Fibroblast of the aortic adventitia (primary cell): ENCODE results near the gene LITAF. TPM values are rescaled to one million over a fixed set of nuclear protein-coding genes. Genes with fewer than 3 reads are reported as not detected.

ENCODE experiments used
- DNase-seq: peaks from one replicate; pipeline ENCODE4 v3.0.0-alpha.2; 2010; ENCODE audit warnings: low read depth
- H3K4me3 ChIP-seq: 2 replicates; pipeline ENCODE4 v1.5.1; 2011; ENCODE audit warnings: low read depth, mild to moderate bottlenecking, control low read depth, low read length, moderate library complexity
- CTCF ChIP-seq: IDR thresholded peaks from 2 replicates; pipeline ENCODE4 v1.5.1; 2011; ENCODE audit warnings: mild to moderate bottlenecking, low read length, control low read depth, inconsistent platforms; ENCODE audit not compliant: insufficient read depth
- total RNA-seq: library from RNA; depleted of rRNA; stranded (reverse); fragments of >200 nt; gene quantifications from 2 replicates; pipeline ENCODE4 v1.2.3, GENCODE V29; 2012; ENCODE audit warnings: low replicate concordance

Gene LITAF
- total RNA-seq, 1 donor: 44.6 TPM

DNA sequence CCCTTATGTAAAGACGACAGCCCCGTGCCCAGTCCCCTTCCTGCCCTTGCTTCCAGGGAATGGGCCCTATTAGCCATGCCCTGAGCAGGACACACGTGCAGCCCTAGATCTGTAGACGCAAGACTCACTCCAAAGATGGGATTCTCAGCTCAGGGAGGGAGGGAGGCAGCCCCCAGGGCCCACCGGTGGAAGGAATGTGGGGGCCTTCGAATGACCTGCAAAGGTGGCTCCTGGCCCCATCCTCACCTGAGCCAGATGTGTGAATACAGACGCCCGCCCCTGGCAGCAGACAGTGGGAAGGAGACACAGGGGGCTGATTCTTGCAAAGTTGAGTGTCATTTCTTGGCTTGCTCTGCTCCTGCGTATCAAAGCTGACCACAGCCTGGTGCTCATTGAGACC is 47.8 kb downstream of the LITAF start:
- no peak overlapping the region for H3K4me3 ChIP-seq
- no peak for TF ChIP-seq CTCF
- DNase-seq: no peak

GRCh38 chr16:11536104-11536866 is 50.4 kb downstream of the LITAF start:
- no peak overlapping the region for H3K4me3 ChIP-seq
- no peak for DNase-seq
- no peak for TF ChIP-seq CTCF

- no peak overlapping the region for H3K4me3 ChIP-seq
- TF ChIP-seq CTCF: no peak
- DNase-seq: no peak
Measured at GRCh38 chr16:11535494-11535893, 51.2 kb downstream of the LITAF start.

DNA sequence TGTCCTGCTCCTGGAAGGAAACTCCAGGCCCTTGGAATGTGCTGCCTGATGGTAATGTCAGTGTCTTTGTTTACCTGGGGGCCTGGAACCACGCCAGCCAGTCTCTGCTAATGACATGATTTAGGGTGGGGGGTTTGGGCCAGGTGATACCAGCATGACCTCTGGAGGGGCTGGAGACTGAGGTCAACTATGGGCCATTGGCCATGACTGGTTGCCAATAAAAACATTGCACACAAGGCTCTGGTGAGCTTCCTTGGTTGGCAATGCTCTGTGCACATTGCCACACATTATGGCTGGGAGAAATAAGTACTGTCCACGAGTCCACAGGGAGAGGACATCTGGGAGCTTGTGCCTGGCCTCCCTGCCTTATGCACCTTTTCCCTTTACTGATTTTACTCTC is 52.5 kb downstream of the LITAF start:
- no peak for TF ChIP-seq CTCF
- no peak overlapping the region for H3K4me3 ChIP-seq
- DNase-seq: peak; percentile 33

- H3K4me3 ChIP-seq: no peak overlapping the region
- no peak for TF ChIP-seq CTCF
- DNase-seq: no peak
Measured at GRCh38 chr16:11533588-11533987, 53.1 kb downstream of the LITAF start.

DNA sequence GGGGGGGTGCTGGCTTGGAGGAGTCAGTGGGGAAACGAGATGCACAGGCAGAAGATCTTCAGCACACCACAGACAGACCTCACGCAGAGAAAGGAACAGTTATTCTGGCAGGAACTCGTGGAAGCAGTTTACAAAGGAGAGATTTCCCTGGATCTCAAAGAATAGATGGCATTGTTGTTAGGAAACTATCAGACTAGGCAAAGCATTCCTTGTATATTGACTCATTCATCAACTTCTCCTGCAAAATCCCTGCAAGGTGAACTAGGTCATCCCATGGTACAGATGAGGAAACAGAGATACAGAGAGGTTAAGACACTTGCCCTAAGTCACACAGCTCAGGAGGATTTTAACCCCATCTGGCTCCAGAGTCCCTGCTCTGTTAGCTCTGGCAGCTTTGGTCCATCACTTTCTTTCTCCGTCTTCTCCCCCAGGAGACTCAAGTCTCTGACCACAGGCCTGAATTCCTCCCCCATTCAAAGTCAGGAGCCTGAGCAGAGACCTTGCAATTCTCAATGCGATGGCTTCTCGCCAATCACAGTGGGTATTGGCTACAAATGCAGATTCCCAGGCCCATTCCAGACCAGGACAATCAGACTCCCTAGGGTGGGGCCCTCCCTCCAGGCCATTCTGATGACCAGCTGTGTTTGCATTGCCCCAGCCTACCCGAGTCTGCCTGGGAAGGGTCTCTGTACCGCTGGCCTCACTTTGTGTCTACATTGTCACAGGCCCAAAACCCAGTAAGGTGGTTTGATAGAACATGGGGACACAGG is 56.4 kb downstream of the LITAF start:
- H3K4me3 ChIP-seq: no peak overlapping the region
- peak; percentile 28 for DNase-seq
- no peak for TF ChIP-seq CTCF
